GM18867 (cell line): ENCODE measurements around the gene PRR5L.
"Not testable (repeated sequence)": the region's sequence is repeated elsewhere in the genome, so short reads cannot be mapped to it uniquely, and the experiment has no call there.

Source experiments
- ATAC-seq: cut with Tn5 transposase; IDR thresholded peaks from one replicate; pipeline ENCODE4 v1.9.1; 2021; ENCODE audit warnings: mild to moderate bottlenecking, moderate library complexity; ENCODE audit not compliant: unreplicated experiment

Gene PRR5L

GRCh38 chr11:36454941-36455631 is 159.0 kb downstream of the PRR5L start:
- no peak for ATAC-seq

GRCh38 chr11:36455658-36456111 is 159.6 kb downstream of the PRR5L start:
- ATAC-seq: no peak

- ATAC-seq: no peak
These were observed 160.1 kb downstream of the PRR5L start for GRCh38 chr11:36456156-36456555.

- no peak for ATAC-seq
These were observed 162.2 kb downstream of the PRR5L start for GRCh38 chr11:36458129-36458915.

GRCh38 chr11:36459046-36459445 is 163.0 kb downstream of the PRR5L start:
- no peak for ATAC-seq

GRCh38 chr11:36460220-36460619 is 164.1 kb downstream of the PRR5L start:
- no peak for ATAC-seq

GRCh38 chr11:36462321-36462720 is 166.2 kb downstream of the PRR5L start:
- no peak for ATAC-seq

- ATAC-seq: no peak
These were observed 167.7 kb downstream of the PRR5L start for GRCh38 chr11:36463781-36464180.

GRCh38 chr11:36464720-36465119 is 168.6 kb downstream of the PRR5L start:
- no peak for ATAC-seq

- ATAC-seq: no peak
These were observed 169.5 kb downstream of the PRR5L start for GRCh38 chr11:36465449-36466163.

- no peak for ATAC-seq
These were observed 170.9 kb downstream of the PRR5L start for GRCh38 chr11:36467012-36467411.

- ATAC-seq: no peak
These were observed 171.8 kb downstream of the PRR5L start for GRCh38 chr11:36467916-36468315.

GRCh38 chr11:36469063-36469462 is 173.0 kb downstream of the PRR5L start:
- no peak for ATAC-seq

GRCh38 chr11:36469881-36470802 is 174.1 kb downstream of the PRR5L start:
- ATAC-seq: no peak

GRCh38 chr11:36471577-36471976 is 175.5 kb downstream of the PRR5L start:
- no peak for ATAC-seq

- ATAC-seq: no peak
These were observed 179.1 kb downstream of the PRR5L start for GRCh38 chr11:36475192-36475591.

GRCh38 chr11:36478700-36479329 is 182.7 kb downstream of the PRR5L start:
- no peak for ATAC-seq

GRCh38 chr11:36480833-36481232 is 184.7 kb downstream of the PRR5L start:
- ATAC-seq: no peak

GRCh38 chr11:36483042-36483441 is 187.0 kb downstream of the PRR5L start:
- ATAC-seq: not testable (repeated sequence)
